Urinary bladder (tissue), 2 donors: ENCODE results near the gene GABRD. TPM values are rescaled to one million over a fixed set of nuclear protein-coding genes. Genes with fewer than 3 reads are reported as not detected.

Experiments used
- polyA plus RNA-seq: library from polyadenylated mRNA; stranded (reverse); fragments of 200-250 nt; gene quantifications from one replicate; pipeline ENCODE4 v1.2.3, GENCODE V29; 2013
- total RNA-seq: library from RNA; depleted of rRNA; stranded (reverse); fragments of >200 nt; gene quantifications from one replicate; pipeline ENCODE4 v1.2.3, GENCODE V29; 2014
- donor health status: healthy.

GABRD gene
- total and polyA plus RNA-seq, 2 donors, result 0.95 to 1.2 TPM

Other genes starting within 250 kb of the GABRD start
- 28.0 TPM for gene NADK, start 240.9 kb upstream of the GABRD start, total RNA-seq
- 57.9 TPM for gene NADK, start 240.9 kb upstream of the GABRD start, polyA plus RNA-seq
- 123 TPM for gene GNB1, start 128.3 kb upstream of the GABRD start, total RNA-seq
- gene GNB1, start 128.3 kb upstream of the GABRD start, polyA plus RNA-seq, result 200 TPM
- gene CALML6, start 104.1 kb upstream of the GABRD start, total RNA-seq, result 0.37 TPM
- 0.22 TPM for gene CALML6, start 104.1 kb upstream of the GABRD start, polyA plus RNA-seq
- not detected for gene TMEM52, start 100.1 kb upstream of the GABRD start, total RNA-seq
- gene TMEM52, start 100.1 kb upstream of the GABRD start, polyA plus RNA-seq, result 1.0 TPM
- 0.11 TPM for gene CFAP74, start 15.6 kb upstream of the GABRD start, total RNA-seq
- gene CFAP74, start 15.6 kb upstream of the GABRD start, polyA plus RNA-seq, result 0.23 TPM
- 6.6 TPM for gene PRKCZ, start 31.1 kb downstream of the GABRD start, total RNA-seq
- 6.3 TPM for gene PRKCZ, start 31.1 kb downstream of the GABRD start, polyA plus RNA-seq
- gene FAAP20, start 175.4 kb downstream of the GABRD start, total RNA-seq, result 14.6 TPM
- gene FAAP20, start 175.4 kb downstream of the GABRD start, polyA plus RNA-seq, result 96.4 TPM
- 27.8 TPM for gene SKI, start 209.0 kb downstream of the GABRD start, total RNA-seq
- gene SKI, start 209.0 kb downstream of the GABRD start, polyA plus RNA-seq, result 60.5 TPM